PC-9 (cell line): ENCODE results near the gene SH3RF3.

Experiments used
- EZH2 ChIP-seq: fragments of 200-600 bp; sonication (generic); IDR thresholded peaks from 2 replicates; pipeline ENCODE4 v1.8.0; 2017; ENCODE audit warnings: antibody characterized with exemption, low read depth
- TF ChIP-seq, protein P1 (sequence below): fragments of 200-600 bp; sonication (generic); conservative IDR thresholded peaks from 2 replicates; pipeline ENCODE4 v1.6.1; 2017; ENCODE audit warnings: mixed run types, antibody characterized with exemption, mild to moderate bottlenecking, moderate library complexity

DNA sequence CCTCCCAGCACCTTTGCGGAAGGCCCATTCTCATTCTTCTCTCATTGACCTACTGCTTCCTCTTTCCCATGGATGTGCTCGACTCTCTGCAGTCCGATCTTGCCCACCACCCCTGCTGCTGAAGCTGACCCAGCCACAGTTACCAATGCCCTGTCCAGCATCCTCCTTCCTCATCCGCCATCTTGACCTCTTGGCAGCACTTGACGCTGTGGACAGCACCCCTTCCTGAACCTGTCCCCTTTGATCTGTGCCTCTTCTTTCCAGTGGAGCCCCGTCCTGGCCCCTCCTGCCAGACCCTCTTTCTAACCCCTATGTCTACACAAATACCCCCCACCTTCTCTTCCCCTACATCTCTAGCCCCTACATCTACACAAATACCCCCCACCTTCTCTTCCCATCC, 275.7 kb downstream of the SH3RF3 start:
- TF ChIP-seq, protein P1, sequence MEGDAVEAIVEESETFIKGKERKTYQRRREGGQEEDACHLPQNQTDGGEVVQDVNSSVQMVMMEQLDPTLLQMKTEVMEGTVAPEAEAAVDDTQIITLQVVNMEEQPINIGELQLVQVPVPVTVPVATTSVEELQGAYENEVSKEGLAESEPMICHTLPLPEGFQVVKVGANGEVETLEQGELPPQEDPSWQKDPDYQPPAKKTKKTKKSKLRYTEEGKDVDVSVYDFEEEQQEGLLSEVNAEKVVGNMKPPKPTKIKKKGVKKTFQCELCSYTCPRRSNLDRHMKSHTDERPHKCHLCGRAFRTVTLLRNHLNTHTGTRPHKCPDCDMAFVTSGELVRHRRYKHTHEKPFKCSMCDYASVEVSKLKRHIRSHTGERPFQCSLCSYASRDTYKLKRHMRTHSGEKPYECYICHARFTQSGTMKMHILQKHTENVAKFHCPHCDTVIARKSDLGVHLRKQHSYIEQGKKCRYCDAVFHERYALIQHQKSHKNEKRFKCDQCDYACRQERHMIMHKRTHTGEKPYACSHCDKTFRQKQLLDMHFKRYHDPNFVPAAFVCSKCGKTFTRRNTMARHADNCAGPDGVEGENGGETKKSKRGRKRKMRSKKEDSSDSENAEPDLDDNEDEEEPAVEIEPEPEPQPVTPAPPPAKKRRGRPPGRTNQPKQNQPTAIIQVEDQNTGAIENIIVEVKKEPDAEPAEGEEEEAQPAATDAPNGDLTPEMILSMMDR: no peak
- TF ChIP-seq EZH2: no peak
